Stomach (tissue), 9 donors: ENCODE data around the gene XIRP1. TPM values are rescaled to one million over a fixed set of nuclear protein-coding genes. Genes with fewer than 3 reads are reported as not detected.
A peak's percentile ranks its signal among the peaks of the same experiment; 100 is the strongest.

Experiments
- DNase-seq, 2 donors: peaks; one replicate each; pipeline versions ENCODE4 v3.0.0 to v3.0.0-alpha.2; 2013 to 2019
- H3K27ac ChIP-seq, 5 donors: fragments of 200-600 bp in 4 of 5; sonication (generic) in 4 of 5; one replicate each; pipeline ENCODE4 v1.5.1; 2013 to 2019; ENCODE audit warnings: mild to moderate bottlenecking in 1 of 5, moderate library complexity in 1 of 5
- H3K27me3 ChIP-seq, 3 donors: fragments of 200-600 bp; sonication (generic); one replicate each; pipeline ENCODE4 v1.5.1; 2017 to 2019; ENCODE audit warnings: mixed run types in 1 of 3
- H3K36me3 ChIP-seq, 4 donors: fragments of 200-600 bp; sonication (generic); 1 replicate in 3 of 4; 2 replicates in 1 of 4; pipeline ENCODE4 v1.5.1; 2016 to 2019
- H3K4me1 ChIP-seq, 4 donors: fragments of 200-600 bp; sonication (generic); one replicate each; pipeline ENCODE4 v1.5.1; 2016 to 2019
- H3K4me3 ChIP-seq, 4 donors: fragments of 200-600 bp; sonication (generic) in 3 of 4; one replicate each; pipeline ENCODE4 v1.5.1; 2016 to 2019; ENCODE audit warnings: mild to moderate bottlenecking in 1 of 4
- H3K9me3 ChIP-seq, 4 donors: fragments of 200-600 bp; sonication (generic); one replicate each; pipeline ENCODE4 v1.5.1; 2016 to 2019
- EP300 ChIP-seq: sonication (generic); formaldehyde crosslinking; IDR thresholded peaks from one replicate; pipeline ENCODE4 v1.6.1; 2017; ENCODE audit warnings: antibody characterized with exemption
- POLR2A ChIP-seq, 4 donors: fragments of 450-650 bp; IDR thresholded peaks; one replicate each; pipeline ENCODE4 v1.6.1; 2016; ENCODE audit warnings: antibody characterized with exemption in 4 of 4, control low read depth in 2 of 4, mild to moderate bottlenecking in 1 of 4, moderate library complexity in 1 of 4
- POLR2AphosphoS5 ChIP-seq, 3 donors: sonication (generic); formaldehyde crosslinking; IDR thresholded peaks; one replicate each; pipeline ENCODE4 v1.6.1; 2016; ENCODE audit warnings: antibody characterized with exemption in 3 of 3
- whole genome bisulfite sequencing, 5 donors: extraction: QIAGEN DNeasy Blood & Tissue Kit in 3 of 5; methylation state at CpG; one replicate each; pipeline versions ENCODE4 v1.1.5 to v1.1.7; 2013 to 2018; 5-methylcytosine and 5-hydroxymethylcytosine counted together
- intact Hi-C: fragments of 100-400 bp; cut with DNase I; formaldehyde crosslinking; loops from one replicate; pipeline ENCODE4 v1.15.1; 2023; ENCODE audit warnings: low total_unique reads
- polyA plus RNA-seq, 3 donors: library from polyadenylated mRNA; stranded (reverse); fragments of 200-250 nt; gene quantifications; one replicate each; pipeline ENCODE4 v1.2.3, GENCODE V29; 2013
- total RNA-seq, 5 donors: library from RNA; depleted of rRNA; stranded (reverse); fragments of >200 nt; gene quantifications; one replicate each; pipeline versions ENCODE4 v1.1.0 to v1.2.3, GENCODE V29; 2014 to 2016
- TF ChIP-seq, protein P1 (sequence below), 7 experiments: fragments of 450-650 bp in 4 of 7; fragments of 200-600 bp in 3 of 7; sonication (generic) in 3 of 7; IDR thresholded peaks; one replicate each; pipeline ENCODE4 v1.5.1; 2016 to 2019; ENCODE audit warnings: antibody characterized with exemption in 7 of 7, control low read depth in 2 of 7, mild to moderate bottlenecking in 1 of 7
- donor health status: healthy with polysubstance abuse.
- donor health status: Bipolar disorder and iron deficiency.
- donor health status: healthy.

Gene XIRP1
- total and polyA plus RNA-seq, 8 donors = under 0.01 to 1.1 (median 0.18) TPM; not detected in 3

DNA sequence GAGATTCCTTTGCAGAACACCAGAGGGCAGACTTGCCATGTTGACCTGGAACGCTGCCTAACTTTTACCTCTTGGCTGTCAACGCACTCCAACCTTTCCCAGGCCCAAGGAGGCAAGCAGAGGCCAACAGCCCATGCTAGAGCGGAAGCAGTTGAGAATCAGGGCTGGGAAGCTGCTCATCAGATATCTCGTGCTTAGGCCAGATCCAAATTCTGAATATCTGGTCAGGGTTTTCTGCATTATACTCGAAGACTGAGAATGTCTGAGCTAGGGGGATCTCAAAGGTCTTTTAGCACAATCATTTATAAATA, 2.5 kb downstream of the XIRP1 start:
- Histone ChIP-seq H3K27ac (peak overlapping the region in 1 of 5 donors; percentile 41), H3K4me1 (peaks cover 8 to 17% (median 10%) of the 10 kb centered on the region in 4 donors), H3K27me3 (no peaks in the 10 kb centered on the region), H3K9me3 (no peaks in the 10 kb centered on the region), H3K4me3 (no peak overlapping the region), H3K36me3 (no peaks in the 10 kb centered on the region)
- peak; percentile 79 to 87 for DNase-seq
- intact Hi-C loops = loop anchor here (5.0 to 10.0 kb wide), 3 partner anchors 63 to 185 kb away; partner anchors contain the start of gene CX3CR1
- TF ChIP-seq POLR2AphosphoS5 (IDR thresholded peaks at IDR 0.05) (peak; percentile 8 to 76 (median 58)), POLR2A (IDR thresholded peaks at IDR 0.05) (no peak)
- TF ChIP-seq, protein P1, sequence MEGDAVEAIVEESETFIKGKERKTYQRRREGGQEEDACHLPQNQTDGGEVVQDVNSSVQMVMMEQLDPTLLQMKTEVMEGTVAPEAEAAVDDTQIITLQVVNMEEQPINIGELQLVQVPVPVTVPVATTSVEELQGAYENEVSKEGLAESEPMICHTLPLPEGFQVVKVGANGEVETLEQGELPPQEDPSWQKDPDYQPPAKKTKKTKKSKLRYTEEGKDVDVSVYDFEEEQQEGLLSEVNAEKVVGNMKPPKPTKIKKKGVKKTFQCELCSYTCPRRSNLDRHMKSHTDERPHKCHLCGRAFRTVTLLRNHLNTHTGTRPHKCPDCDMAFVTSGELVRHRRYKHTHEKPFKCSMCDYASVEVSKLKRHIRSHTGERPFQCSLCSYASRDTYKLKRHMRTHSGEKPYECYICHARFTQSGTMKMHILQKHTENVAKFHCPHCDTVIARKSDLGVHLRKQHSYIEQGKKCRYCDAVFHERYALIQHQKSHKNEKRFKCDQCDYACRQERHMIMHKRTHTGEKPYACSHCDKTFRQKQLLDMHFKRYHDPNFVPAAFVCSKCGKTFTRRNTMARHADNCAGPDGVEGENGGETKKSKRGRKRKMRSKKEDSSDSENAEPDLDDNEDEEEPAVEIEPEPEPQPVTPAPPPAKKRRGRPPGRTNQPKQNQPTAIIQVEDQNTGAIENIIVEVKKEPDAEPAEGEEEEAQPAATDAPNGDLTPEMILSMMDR (IDR thresholded peaks at IDR 0.05) = peak in 3 of 7 experiments; percentile 85 to 86 (median 86)
- WGBS, 5 donors = 20 to 32% (median 24%) methylated on average over 4 to 5 of the region's 5 CpGs

DNA sequence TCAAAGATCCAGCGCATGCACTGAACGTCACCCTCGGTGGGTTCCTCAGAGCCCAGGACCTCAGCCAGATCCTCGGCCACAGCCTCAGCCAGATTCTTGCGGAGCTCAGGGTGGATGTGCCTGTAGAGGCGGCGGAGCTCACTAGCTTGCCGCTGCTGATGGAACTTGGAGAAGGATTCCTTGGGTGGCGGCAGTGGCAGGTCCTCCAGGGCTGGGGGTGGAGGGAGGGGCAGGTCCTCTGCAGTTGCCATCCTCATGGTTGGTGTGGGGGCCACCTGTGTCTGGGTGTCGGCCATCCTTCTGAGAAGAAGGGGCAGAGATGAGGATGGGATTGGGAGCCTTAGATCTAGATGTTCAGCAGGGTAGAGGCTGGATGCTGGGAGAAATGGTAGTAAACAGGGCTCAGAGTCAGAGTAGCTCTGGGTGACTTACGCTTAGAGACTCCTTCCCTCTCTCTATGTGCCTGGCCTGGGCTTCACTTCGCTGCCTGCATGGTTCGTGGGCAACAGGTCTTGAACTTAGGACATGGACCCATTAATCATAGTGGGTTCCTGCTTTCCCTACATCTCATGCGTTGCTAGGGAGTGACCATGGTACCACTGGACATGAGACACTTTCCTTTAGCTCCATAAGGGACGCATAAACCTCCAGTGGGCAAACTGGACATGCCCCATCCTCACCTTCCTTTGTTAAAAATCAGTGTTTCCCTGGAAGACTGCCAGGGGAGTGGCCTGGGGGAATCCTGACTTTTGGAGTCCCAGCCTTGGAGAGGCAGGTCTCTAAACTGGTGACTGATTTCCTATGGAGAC, 3.0 kb downstream of the XIRP1 start:
- peaks cover 8 to 22% (median 11%) of the 10 kb centered on the region in 4 donors for H3K4me1 ChIP-seq
- 54 to 84% (median 78%) methylated on average over 7 to 15 of the region's 15 CpGs for WGBS, 5 donors
- no peak for DNase-seq
- no peak overlapping the region for H3K27ac ChIP-seq
- no peaks in the 10 kb centered on the region for H3K27me3 ChIP-seq
- no peaks in the 10 kb centered on the region for H3K36me3 ChIP-seq
- TF ChIP-seq, protein P1 (IDR thresholded peaks at IDR 0.05) = peak in 2 of 7 experiments; percentile 66 to 81
- TF ChIP-seq POLR2A (IDR thresholded peaks at IDR 0.05) (no peak), POLR2AphosphoS5 (IDR thresholded peaks at IDR 0.05) (no peak), EP300 (no peak)
- intact Hi-C loops = no loop called here
- H3K4me3 ChIP-seq = no peak overlapping the region
- no peaks in the 10 kb centered on the region for H3K9me3 ChIP-seq

DNA sequence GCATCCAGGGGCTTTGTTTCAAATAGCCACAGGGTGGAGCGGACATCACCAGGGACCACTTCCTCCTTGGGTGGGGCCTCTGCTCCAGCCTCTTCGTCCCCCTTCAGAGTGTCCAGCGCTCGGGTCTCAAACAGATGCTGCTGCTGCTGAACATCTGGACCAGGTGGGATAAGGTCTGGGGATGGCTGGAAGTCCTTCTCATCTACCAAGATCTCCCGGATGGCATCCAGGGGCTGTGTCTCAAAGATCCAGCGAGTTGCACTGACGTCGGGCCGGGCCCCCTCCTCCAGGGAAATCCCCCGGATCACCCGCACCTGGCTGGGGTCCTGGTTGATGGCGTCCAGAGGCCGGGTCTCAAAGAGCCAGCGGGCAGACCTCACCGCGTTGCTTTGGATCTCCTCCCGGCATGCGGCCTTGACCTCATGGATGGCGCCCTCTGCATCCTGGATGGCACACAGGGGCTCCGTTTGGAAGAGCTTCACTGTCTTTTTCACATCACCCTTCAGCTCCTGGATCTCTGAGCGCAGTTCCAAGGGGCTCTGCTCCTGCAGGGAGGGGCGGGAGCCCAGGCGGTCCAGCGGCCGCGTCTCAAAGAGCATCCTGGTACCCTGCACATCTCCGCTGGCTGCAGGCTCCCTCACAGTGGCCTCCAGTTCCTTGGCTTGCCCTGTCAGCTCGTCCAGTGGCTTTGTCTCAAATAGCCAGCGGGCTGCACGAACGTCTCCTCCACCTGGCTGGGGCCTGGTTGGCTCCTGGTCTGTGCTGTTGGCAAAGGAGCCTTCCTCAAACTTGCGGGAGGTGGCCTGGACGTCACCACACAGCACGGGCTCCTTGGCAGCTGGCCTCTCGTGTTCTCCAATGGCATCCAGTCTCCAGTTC, 3.9 kb downstream of the XIRP1 start:
- TF ChIP-seq EP300 = no peak
- TF ChIP-seq, protein P1 (IDR thresholded peaks at IDR 0.05) = no peak
- no peak for TF ChIP-seq POLR2A (IDR thresholded peaks at IDR 0.05)
- TF ChIP-seq POLR2AphosphoS5 (IDR thresholded peaks at IDR 0.05) = no peak
- Histone ChIP-seq H3K27ac (no peak overlapping the region), H3K36me3 (no peaks in the 10 kb centered on the region), H3K9me3 (no peaks in the 10 kb centered on the region), H3K27me3 (no peaks in the 10 kb centered on the region), H3K4me3 (no peak overlapping the region), H3K4me1 (peaks cover 8 to 29% (median 15%) of the 10 kb centered on the region in 4 donors)
- intact Hi-C loops = no loop called here
- 81 to 92% (median 87%) methylated on average over 6 to 35 of the region's 35 CpGs for WGBS, 5 donors
- no peak for DNase-seq

DNA sequence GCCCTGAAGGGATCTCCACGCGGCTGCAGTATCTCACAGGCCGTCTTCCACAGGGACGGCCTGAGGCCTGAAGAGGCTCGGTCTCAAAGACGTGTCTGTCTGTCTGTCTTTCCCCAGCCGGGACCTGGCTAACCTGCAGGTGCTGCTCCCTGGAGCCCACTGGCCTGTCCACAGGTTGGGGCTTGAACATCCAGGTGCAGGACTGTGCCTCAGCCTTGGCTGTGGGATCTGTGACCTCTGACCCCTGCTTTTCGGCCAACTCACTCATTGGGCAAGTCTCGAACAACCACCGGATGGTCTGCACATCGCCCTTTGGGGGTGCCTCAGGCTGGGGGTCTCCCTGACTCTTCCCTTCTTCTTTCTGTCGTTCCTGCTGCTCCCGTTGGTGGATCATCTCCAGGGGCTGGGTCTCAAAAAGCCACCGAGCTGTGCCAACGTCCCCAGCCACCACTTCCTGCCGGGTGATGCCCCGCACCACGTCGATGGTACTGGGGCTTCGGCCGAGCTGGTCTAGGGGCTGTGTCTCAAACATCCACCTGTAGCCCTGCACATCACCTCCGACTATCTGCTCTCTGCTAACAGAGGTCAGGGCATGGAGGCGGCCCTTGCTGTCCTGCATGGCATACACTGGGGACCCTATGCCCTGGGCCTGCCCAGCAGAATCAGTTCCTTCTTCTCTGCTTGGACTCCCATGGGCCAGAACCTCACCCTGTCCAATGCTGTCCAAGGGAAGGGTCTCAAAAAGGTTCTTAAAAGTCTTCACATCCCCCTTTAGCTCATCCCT, 4.8 kb downstream of the XIRP1 start:
- Histone ChIP-seq H3K36me3 (no peaks in the 10 kb centered on the region), H3K9me3 (no peaks in the 10 kb centered on the region), H3K27ac (no peak overlapping the region), H3K4me3 (no peak overlapping the region), H3K4me1 (peaks cover 9 to 38% (median 22%) of the 10 kb centered on the region in 4 donors), H3K27me3 (no peaks in the 10 kb centered on the region)
- DNase-seq = no peak
- intact Hi-C loops = no loop called here
- WGBS, 5 donors = 89 to 93% (median 91%) methylated on average over 7 to 23 of the region's 23 CpGs
- TF ChIP-seq, protein P1 (IDR thresholded peaks at IDR 0.05) = no peak
- TF ChIP-seq POLR2AphosphoS5 (IDR thresholded peaks at IDR 0.05) = no peak
- TF ChIP-seq EP300 = no peak
- TF ChIP-seq POLR2A (IDR thresholded peaks at IDR 0.05) = no peak
